CD4-positive, alpha-beta T cell treated with Interleukin-17A for 4 hours (primary cell): ENCODE data around the gene MCRIP1.
"Not testable (repeated sequence)": the region's sequence is repeated elsewhere in the genome, so short reads cannot be mapped to it uniquely, and the experiment has no call there.

Experiments
- DNase-seq: peaks from one replicate; pipeline ENCODE4 v3.0.0-alpha.2; 2020; ENCODE audit warnings: mixed read lengths

MCRIP1 gene

GRCh38 chr17:81840826-81841778 lies 8.0 kb upstream of the MCRIP1 start:
- DNase-seq: no peak

- not testable (repeated sequence) for DNase-seq
Observed at GRCh38 chr17:81840059-81840458, 7.0 kb upstream of the MCRIP1 start.

GRCh38 chr17:81839301-81839700 lies 6.2 kb upstream of the MCRIP1 start:
- no peak for DNase-seq

GRCh38 chr17:81838753-81839255 lies 5.7 kb upstream of the MCRIP1 start:
- DNase-seq: no peak

GRCh38 chr17:81837641-81838040 lies 4.5 kb upstream of the MCRIP1 start:
- no peak for DNase-seq

GRCh38 chr17:81834831-81835267 lies 1.8 kb upstream of the MCRIP1 start, which contains the start of gene PPP1R27:
TSS of gene PPP1R27 (minus strand) at chr17:81835050. CDS start at chr17:81834953, 97 bp downstream.
- no peak for DNase-seq

- DNase-seq: no peak
Observed at GRCh38 chr17:81833921-81834830, 1.1 kb upstream of the MCRIP1 start.

GRCh38 chr17:81832608-81833159 lies 407 bp downstream of the MCRIP1 start:
- DNase-seq: no peak

GRCh38 chr17:81831957-81832607 lies 1.0 kb downstream of the MCRIP1 start:
- peak; percentile 37 for DNase-seq

- no peak for DNase-seq
Observed at GRCh38 chr17:81831563-81831956, 1.5 kb downstream of the MCRIP1 start.

- no peak for DNase-seq
Observed at GRCh38 chr17:81829858-81830257, 3.2 kb downstream of the MCRIP1 start.

- DNase-seq: no peak
Observed at GRCh38 chr17:81828656-81829055, 4.4 kb downstream of the MCRIP1 start.

- DNase-seq: no peak
Observed at GRCh38 chr17:81825841-81826466, 7.1 kb downstream of the MCRIP1 start.

- DNase-seq: no peak
Observed at GRCh38 chr17:81824595-81824994, 8.5 kb downstream of the MCRIP1 start.

GRCh38 chr17:81823820-81824550 lies 9.1 kb downstream of the MCRIP1 start:
- DNase-seq: no peak

- DNase-seq: no peak
Observed at GRCh38 chr17:81822996-81823819, 9.9 kb downstream of the MCRIP1 start.

- no peak for DNase-seq
Observed at GRCh38 chr17:81822312-81822637, 10.8 kb downstream of the MCRIP1 start.

- DNase-seq: peak; percentile 15
Observed at GRCh38 chr17:81821603-81822311, 11.3 kb downstream of the MCRIP1 start.

- DNase-seq: no peak
Observed at GRCh38 chr17:81821147-81821546, 11.9 kb downstream of the MCRIP1 start.

- DNase-seq: no peak
Observed at GRCh38 chr17:81819708-81820107, 13.4 kb downstream of the MCRIP1 start.
